ENCODE data around the gene GSKIP.
"Not testable (repeated sequence)": the region's sequence is repeated elsewhere in the genome, so short reads cannot be mapped to it uniquely, and the experiment has no call there.

The GSKIP gene, protein sequence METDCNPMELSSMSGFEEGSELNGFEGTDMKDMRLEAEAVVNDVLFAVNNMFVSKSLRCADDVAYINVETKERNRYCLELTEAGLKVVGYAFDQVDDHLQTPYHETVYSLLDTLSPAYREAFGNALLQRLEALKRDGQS

DNA sequence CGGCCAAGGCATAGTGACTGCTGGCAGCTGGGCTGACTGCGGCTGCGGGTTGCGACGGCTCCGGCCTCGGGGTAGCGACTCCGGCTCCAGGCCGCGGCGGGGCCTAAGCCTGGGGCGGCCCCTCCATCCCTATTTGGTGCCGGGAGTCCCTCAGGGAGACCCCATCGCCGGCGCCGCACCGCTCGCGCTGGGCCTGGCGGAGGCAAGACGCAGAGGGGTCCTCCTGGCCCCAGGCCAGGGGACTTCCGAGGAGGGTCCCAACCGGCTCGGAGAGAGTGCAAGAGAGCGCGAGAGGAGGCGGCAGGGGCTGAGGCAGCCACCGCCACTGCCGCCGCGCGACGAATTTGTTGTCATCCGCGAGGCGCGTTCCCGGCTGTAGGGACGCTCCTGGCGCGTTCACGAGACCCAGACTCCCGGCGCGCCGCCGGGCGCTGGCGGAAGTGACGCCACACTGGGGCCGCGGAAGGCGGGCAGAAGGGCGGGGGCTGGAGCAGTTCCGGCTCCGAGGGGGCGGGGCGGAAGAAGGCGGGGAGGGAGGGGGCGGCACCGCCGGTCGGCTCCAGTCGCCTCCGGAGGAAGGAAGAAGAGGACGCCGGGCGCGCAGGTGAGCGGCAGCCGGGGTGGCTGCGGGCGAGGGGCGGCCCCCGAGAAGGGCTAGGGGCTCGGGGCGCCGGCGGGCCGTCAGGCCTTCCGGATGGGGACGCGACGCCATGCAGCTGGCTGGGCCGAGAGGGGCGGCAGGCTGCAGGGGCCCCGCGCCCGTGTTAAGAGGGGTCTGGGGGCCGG, at the start of gene GSKIP, which contains the start of gene ATG2B:
TSS of gene GSKIP (plus strand) at position 562 of the 786 bp plus-strand sequence. CDS start 18,722 bp downstream, outside the sequence.
TSS of gene ATG2B (minus strand) at position 377 of the 786 bp plus-strand sequence. CDS start at position 12, 365 bp downstream.
- DNase-seq: peak; percentile 13

DNA sequence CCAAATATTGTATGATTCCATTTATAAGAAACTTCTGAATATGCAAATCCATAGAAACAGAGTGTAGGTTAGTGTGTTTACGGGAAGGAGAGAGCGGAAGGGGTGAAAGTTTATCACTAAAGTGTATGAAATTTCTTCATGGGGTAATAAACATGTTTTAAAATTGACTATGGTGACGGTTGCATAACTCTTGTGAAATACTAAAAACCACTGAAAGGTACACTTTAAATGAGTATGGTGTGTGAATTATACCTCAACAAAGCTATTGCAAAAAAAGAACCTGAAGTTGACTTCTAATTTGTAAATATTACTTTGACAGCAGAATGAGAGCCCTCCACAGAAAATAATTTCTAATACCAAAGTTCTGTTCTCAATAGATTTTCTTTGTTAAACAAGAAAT, 47.2 kb upstream of the GSKIP start:
- no peak for DNase-seq

DNA sequence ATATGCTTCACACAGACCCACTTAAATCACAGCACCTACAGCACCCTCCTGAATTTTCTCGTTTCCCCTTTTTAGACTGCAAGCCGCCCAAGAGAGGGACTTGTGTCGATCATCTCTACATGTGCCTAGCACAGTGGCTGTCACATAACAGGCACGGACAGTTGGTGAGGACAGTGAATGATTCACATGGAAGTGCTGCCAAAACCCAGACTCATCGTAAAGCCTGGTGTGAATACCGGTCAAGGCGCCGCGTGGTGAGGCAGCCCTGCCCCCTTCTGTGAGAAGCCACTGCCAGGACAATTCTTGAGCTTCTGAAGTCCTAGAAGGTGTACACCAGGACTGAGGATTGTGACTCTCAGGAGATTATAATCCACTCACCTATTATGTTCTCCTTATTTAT, 44.5 kb upstream of the GSKIP start:
- DNase-seq: no peak

DNA sequence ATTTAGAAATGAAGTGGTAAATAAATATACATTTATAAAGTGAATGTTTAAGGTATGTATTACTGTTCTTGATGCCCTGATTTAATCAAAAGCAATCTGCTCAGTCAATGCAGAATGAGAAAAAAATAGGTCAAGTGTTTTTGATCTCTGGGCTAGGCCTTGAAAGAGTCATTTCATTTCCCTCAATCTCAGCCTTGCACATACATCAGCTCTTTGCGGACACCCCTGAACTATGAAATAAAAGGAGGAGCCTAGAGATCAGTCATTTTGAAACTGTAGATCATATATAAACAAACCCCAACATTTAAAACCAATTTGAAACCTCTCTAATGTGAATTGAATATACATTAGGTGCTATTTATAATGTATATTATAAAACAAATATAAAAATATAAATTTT, 42.7 kb upstream of the GSKIP start:
- DNase-seq: no peak

DNA sequence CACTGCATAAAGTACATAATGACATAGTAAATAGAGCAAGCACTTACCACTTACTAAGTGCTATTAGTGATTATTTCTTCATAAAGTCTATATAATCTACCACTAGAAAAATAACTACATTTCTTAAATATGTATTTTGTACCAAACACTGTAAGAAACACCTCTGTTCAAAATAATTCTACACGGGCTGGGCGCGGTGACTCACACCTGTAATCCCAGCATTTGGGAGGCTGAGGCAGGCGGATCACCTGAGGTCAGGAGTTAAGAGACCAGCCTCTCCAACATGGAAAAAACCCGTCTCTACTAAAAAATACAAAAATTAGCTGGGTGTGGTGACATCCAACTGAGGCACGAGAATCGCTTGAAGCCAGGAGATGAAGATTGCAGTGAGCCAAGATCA, 39.1 kb upstream of the GSKIP start:
- no peak for DNase-seq

DNA sequence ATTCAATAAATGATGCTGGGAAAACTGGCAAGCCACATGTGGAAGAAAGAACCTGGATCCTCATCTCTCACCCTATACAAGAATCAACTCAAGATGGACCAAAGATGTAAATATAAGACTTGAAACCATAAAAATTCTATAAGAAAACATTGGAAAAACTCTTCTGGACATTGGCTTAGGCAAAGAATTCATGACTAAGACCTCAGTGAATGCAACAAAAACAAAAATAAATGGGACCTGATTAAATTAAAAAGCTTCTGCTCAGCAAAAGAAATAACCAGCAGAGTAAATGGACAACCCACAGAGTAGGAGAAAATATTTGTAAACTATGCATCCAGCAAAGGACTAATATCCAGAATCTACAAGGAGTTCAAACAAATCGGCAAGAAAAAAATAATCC, 24.8 kb upstream of the GSKIP start:
- DNase-seq: no peak

DNA sequence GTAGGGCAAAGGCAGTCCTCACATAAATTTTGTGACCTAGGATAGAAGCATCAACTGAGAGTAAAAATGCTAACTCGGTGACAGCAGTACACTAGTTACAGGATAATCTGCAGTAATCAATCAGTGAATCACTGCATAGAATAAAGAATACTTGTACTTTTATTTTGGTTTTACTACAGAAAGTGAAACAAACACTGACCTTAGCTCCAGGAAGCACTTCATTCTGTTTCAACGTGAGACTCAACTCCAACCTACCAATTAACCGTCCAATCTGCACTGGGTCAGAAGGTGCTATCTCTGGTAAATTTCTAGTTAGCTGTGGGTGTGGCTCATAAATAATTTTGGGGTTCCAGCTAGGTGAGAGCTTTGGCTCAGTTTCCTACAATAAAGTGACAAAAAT, 22.0 kb upstream of the GSKIP start:
- no peak for DNase-seq

DNA sequence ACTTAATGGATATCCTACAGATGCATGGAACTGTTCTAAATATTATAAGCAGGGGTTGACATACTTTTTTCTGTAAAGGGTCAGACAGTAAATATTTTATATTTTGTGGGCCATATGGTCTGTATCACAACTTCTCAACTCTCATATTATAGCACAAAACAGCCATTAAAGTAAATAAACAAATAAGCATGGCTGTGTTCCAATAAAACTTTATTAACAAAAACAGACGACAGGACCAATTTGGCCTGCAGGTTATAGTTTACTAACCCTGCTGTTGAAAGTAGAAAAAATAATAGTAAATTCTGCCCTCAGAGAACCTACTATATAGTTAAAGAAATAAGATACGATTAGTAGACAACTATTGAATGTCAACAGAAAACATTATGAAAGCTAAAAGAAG, 17.7 kb upstream of the GSKIP start:
- no peak for DNase-seq

DNA sequence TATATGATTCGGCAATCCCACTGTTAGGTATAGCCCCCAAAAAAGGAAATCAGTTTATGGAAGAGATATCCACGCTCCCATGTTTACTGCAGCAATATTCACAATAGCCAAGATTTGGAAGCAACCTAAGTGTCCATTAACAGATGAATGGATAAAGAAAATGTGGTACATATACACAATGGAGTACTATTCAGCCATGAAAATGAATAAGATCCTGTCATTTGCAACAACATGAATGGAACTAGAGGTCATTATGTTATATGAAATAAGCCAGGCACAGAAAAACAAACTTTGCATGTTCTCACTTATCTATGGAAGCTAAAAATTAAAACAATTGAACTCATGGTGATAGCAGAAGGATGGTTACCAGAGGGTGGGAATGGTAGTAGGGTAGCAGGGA, 15.4 kb upstream of the GSKIP start:
- DNase-seq: not testable (repeated sequence)

DNA sequence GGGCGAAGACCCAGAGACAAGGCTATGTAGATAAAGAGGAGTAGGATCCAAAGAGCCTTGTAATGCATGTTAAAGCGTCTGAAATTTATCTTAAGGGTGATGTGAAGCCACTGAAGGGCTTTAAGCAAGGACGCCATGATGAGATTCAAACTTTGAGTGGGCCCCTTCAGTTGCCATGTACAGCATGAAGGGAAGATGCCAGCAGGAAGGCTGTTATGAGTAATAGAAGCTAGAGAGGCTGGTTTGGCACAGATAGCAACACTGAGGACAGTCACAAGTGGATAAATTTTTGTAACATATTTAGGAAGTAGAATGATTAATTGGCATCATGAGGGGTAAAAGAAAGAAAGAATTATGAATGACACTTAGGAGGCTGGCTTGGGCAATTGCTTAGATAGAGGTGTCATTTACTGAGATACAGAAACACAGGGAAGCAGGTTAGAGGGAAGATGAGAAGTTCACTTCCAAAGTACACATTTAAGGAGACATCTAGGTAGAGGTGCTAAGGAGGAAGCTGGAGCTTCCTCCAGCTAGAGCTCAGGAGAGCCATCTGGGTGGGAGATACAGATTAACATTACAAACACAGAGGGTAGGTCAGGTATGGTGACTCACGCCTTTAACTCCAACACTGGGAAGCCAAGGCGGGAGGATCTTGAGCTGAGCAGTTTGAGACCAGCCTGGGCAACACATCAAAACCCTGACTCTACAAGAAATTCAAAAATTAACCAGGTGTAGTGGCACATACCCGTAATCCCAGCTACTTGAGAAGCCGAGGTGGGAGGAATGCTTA, 13.8 kb upstream of the GSKIP start:
- no peak for DNase-seq

DNA sequence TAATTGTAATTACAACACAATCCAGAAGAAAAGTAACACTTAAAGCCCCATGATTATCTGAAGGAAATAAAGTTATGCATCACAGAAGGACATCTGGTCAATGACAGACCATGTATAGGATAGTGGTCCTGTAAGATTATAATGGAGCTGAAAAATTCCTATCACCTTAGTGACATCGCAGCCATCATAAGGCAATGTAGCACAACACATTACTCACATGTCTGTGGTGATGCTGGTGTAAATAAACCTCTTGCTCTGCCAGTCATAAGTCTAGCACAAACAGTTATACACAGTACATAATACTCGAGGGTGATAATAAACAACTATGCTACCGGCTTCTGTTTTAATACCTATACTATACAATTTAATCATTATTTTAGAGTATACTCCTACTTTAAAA, 11.3 kb upstream of the GSKIP start:
- no peak for DNase-seq

DNA sequence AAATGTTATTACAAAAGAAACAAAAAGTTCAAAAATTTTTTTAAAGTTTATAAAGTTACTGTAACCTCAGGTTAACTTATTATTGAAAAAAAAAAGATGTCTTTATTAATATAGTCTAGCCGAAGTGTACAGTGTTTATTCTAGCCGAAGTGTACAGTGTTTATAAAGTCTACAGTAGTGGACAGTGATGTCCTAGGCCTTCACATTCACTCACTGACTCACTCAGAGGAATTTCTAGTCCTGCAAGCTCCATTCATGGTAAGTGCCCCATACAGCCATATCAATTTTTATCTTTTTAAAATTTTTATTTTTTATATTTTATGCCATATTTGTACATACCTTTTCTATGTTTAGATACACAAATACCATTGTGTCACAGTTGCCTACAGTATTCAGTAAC, 10.6 kb upstream of the GSKIP start:
- no peak for DNase-seq

DNA sequence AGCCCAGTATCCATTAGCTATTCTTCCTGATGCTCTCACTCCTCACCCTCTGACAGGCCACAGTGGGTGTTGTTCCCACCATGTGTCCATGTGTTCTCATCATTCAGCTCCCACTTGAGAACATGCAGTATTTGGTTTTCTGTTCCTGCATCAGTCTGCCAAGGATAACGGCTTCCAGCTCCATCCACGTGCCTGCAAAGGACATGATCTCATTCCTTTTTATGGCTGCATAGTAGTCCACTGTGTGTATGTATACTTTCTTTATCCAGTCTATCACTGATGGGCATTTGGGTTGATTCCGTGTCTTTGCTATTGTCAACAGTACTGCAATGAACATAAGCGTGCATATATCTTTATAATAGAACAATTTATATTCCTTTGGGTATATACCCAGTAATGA, 9.1 kb upstream of the GSKIP start:
- no peak for DNase-seq

DNA sequence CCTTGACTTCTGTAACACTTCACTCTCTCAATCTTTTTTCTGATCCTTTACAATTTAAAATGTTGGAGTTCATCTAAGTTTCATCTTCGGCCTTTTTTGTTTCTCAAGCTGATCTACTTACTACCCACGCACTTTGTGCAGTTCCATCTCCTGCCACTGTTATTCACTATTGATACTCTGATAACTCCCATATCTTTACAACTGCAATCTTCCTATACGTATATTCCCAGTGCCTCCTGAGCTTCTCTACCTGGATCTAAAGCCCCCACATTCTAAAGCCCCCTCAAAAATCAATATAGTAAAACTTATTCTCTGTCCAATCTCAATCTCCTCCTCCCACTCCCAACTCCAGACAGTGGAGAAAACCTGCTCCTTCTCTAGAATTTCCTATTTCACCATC, 6.1 kb upstream of the GSKIP start:
- no peak for DNase-seq

DNA sequence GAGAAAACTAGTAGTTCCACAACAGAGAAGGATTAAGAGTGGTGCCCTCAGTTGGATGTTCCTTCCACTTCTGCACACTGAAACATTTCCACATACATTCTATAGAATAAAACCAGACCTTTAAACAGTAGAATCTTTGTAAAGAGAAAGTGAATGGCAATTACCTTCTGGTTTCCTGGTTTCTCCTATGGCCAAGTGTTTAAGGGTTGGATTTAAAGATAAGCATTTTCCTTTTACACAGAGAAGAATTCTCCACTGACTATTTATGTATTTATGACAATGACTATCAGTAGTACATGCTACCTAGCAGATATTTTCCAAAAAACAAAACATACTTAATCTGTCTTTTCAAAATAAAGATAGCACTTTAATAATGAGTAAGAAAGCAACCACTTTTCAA, 3.4 kb upstream of the GSKIP start:
- no peak for DNase-seq

DNA sequence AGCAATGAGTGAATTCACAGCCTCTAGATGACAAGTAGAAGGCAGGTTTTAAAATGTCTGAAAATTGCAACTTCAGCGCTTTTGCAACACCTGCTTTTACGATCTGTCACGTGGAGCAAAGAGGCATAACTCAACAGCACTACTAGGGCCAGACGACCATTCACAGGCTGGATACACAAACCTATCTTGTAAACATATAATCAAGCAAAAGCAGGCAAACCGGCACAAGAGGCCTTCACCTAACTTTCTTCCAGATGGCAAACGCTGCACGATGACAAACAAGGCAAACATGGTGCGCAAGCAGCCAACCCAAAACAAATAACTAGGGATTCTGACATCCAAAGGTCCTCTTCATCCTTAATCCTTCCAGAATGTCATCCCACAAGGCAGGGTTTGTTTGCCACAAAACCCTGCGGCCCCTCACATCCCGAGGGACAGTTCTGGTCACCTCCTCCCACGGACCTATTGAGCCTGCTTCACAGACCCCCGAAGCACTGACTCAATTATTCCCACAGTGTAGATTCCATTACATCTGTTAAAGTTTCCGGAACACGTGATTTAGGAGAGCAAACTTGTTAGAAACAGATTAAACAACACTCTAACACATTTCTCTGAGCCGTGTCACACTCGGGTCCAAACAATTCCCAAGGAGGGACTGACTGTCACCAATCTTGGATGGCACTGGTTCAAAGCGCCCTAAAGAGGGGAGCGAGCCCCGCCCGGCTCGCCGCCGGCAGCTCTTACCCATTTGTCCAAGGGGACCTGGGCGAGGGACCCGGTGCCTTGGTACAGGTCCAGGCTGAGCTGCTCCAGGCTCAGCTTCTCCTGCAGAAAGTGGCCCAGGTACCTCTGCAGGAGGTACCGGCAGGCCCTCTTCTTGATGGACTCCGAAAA, 1.0 kb upstream of the GSKIP start:
- DNase-seq: no peak

DNA sequence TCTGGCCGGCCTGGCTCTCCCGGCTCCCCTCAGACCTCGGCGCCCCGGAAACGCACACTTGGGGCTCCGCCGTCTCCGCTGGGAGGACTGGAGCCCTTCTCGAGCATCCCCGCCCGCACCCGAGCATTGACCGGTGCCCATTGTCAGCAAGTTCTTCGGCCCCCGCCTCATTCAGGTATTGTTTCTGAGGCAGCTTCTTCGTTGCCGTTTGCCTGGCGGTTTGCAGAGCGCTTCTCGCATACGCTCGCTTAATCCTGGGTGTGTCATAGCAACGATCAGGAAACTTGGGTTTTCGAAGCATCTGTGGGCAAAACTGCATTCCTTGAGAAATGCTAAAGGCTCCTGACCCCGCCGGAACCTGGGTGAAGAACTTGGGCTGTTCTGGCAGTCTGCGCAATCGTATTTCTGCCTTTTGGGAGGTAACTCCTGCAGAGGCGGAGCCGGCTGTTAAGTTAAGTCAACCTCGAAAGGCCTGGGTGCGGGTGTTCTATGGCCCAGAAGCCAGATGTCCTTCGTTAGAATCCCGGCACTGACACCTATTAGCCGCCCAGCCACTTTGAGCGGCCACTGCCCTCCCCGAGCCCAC, 518 bp downstream of the GSKIP start:
- no peak for DNase-seq

DNA sequence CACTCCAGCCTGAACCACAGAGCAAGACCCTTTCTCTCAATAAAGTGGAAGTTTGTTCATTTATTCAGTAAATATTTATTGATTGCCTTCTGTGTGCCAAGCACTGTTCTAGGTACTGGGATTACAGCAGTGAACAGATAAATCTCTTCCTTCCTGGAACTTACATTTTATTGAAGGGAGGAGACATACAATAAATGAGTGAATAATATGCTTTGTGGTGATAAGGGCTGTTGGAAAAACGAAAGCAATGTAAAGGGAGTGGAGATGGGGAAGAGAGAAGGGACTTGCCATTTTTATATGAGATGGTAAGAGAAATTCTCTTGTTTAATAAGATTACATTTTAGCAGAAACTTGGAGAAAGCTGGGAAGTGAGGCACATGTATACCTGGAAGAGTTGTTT, 1.6 kb downstream of the GSKIP start:
- no peak for DNase-seq

DNA sequence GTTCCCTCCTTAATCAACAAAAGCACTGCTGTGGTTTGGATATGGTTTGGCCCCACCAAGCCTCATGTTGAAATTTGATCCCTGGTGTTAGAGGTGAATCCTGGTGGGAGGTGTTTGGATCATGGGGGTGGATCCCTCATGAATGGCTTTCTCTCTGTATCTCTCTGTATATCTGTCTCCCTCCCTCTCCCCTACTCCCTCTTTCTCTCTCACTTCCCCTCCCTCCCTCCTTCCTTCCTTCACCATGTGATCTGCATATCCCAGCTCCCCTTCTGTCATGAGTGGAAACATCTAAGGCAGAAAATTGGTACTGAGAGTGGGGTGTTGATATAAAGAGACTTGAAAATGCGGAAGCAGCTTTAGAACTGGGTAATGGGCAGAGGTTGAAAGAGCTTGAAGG, 5.2 kb downstream of the GSKIP start:
- DNase-seq: no peak

DNA sequence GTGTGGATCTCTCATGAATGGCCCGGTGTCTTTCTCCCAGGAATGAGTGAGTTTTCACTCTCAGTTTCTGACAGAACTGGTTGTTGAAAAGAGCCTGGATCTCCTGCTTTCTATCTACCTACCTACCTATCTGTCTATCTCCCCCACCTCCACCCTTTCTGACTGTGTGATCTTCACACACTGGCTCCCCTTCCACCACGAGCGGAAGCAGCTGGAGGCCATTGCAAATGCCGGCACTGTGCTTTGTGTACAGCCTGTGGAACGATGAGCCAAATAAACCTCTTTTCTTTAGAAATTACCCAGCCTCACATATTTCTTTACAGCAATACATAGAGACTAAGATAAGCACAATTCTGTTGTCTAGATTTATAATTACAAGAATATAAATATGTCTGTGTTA, 7.2 kb downstream of the GSKIP start:
- no peak for DNase-seq

DNA sequence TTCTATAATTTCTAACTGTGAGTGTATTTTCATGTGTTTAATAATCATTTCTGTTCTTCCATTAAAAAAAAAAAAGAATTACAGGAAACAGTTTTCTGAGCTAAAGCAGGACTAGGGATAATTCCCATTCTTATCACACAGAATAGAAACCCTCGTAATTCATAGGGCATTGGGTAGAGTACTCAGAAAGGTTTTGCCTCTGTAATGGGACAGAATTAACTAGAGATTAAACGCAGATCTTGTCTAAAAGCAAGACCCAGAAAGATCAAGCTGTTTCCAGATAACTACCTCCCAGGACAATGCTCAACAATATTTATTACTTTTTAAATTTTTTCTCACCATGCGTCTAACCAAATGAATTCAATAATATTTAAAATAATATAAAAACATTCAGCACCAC, 10.2 kb downstream of the GSKIP start:
- no peak for DNase-seq

DNA sequence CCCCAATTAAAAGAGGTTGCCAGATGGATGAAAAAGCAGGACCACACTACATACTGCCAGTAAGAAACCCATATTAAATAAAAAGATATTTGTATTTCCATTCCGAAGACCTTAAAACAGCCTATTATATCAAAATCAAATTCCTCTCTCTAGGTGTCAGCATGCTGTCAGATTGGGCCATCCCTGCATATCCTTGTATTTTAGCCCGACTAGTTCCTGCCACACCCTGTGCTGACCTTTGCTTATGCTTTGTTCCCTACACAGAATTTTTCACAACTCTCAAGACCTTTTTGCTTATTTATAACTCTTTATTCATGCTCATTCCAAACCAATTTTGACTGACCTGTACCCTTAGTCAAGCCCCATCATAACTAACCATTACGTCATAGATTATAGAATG, 12.8 kb downstream of the GSKIP start:
- no peak for DNase-seq

DNA sequence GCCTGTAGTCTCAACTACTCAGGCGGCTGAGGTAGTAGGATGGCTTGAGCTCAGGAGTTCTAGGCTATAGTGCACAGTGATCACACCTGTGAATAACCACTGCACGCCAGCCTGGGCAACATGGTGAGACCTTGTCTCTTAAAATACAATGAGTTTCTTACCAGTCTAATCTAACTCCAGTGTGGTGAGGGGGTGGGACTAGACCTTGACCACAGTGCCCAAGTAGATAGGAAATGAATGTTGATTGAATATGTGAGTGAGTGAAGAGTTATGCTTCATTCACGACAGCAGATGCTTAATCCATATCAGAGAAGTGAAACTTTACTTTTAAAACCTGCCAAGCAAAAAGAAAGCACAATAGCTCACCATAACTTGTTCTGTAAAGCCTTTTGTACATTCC, 17.4 kb downstream of the GSKIP start:
- no peak for DNase-seq
